Measurements from ENCODE around the gene FUBP1. TPM values are rescaled to one million over a fixed set of nuclear protein-coding genes. Genes with fewer than 3 reads are reported as not detected.

FUBP1 gene
- total RNA-seq, 1 experiment from 2014 or later = 271 TPM

DNA sequence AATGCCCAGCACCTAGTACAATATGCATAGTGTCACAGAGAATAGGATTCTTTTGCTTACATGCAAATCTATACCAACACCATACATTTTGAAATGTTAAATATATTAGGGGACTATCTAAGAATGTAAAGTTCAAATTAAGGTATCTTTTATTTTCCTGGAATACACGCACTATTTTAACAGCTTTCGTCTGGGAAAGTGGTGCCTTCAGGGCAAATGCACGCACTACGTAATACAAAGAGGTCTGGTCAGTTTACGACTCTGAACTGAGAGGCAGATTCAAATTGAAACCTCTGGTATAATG is 931 bp downstream of the FUBP1 start:
- Histone ChIP-seq H3K23ac (ENCODE audit: insufficient read length, low read depth, low read length) (no peak overlapping the region), H2BK20ac (ENCODE audit: low read depth, low read length, poor library complexity, severe bottlenecking) (no peak overlapping the region), H3K4me1 (ENCODE audit: insufficient read depth, low read length) (no peaks in the 10 kb centered on the region; the same call in 1 of the 2 replicates), H2BK5ac (ENCODE audit: insufficient read length, low read length) (no peak overlapping the region), H3K4me2 (ENCODE audit: insufficient read depth, insufficient read length, low read length) (peak overlapping the region; percentile 86), H3K18ac (ENCODE audit: insufficient read length, low read depth, low read length) (no peak overlapping the region), H2BK120ac (ENCODE audit: low read depth, low read length, poor library complexity, severe bottlenecking) (no peak overlapping the region), H2AK5ac (ENCODE audit: insufficient read length, low read length) (peak overlapping the region; percentile 86), H3K56ac (ENCODE audit: insufficient read length, low read depth, low read length) (peak overlapping the region; percentile 99), H3K4ac (ENCODE audit: low read depth, low read length) (no peak overlapping the region), H2BK12ac (ENCODE audit: insufficient read length, low read depth, low read length) (no peak overlapping the region), H4K91ac (ENCODE audit: insufficient read length, low read depth, low read length) (no peak overlapping the region), H3K23me2 (ENCODE audit: insufficient read length, low read depth, low read length, poor library complexity, severe bottlenecking) (peaks cover 6% of the 10 kb centered on the region), H3K27me3 (ENCODE audit: insufficient read depth, low read length) (no peaks in the 10 kb centered on the region), H2BK15ac (ENCODE audit: low read depth, low read length) (no peak overlapping the region), H3K79me2 (ENCODE audit: insufficient read depth, low read length) (peaks cover 55% of the 10 kb centered on the region; the same call in 1 of the 2 replicates), H3K9ac (ENCODE audit: extremely low read depth, insufficient read length, low read length) (peak overlapping the region; percentile 100), H4K20me1 (ENCODE audit: control insufficient read depth, insufficient read depth, insufficient read length) (no peaks in the 10 kb centered on the region), H4K5ac (ENCODE audit: insufficient read length, low read depth, low read length) (peak overlapping the region; percentile 99), H3T11ph (ENCODE audit: low read length) (no peak overlapping the region), H3K27ac (ENCODE audit: insufficient read length, low read depth, low read length) (peak overlapping the region; percentile 87), H4K8ac (replicated peaks; ENCODE audit: insufficient read length, low read depth, low read length) (peak overlapping the region; percentile 99), H3K14ac (ENCODE audit: insufficient read depth, low read length) (no peak overlapping the region; the same call in 1 of the 2 replicates), H2AFZ (ENCODE audit: low read length) (no peak overlapping the region), H3K79me1 (ENCODE audit: insufficient read depth, low read depth, low read length, poor library complexity, severe bottlenecking) (no peaks in the 10 kb centered on the region), H3K9me3 (ENCODE audit: control insufficient read depth, low read depth, low read length) (no peaks in the 10 kb centered on the region)
- DNase-seq = no peak
- Mint-ChIP-seq H3K4me3 (no peak overlapping the region), H3K27ac (no peak overlapping the region), H3K4me1 (peaks cover 40 to 46% of the 10 kb centered on the region in 2 experiments), H3K27me3 (ENCODE audit: low read depth) (no peaks in the 10 kb centered on the region), H3K36me3 (ENCODE audit: insufficient read depth in 1 of 3, low read depth in 3 of 3) (peaks cover 15 to 22% (median 22%) of the 10 kb centered on the region in 3 experiments), H3K9me3 (no peaks in the 10 kb centered on the region)
- no CpG with 5 or more reads among the region's 5 CpGs for WGBS (ENCODE audit: extremely low coverage, insufficient read length, low lambda C conversion rate)
- TF ChIP-seq CTCF (conservative IDR thresholded peaks at IDR 0.05) = no peak

All from H9 (cell line).